ELR (cell line): ENCODE measurements around the gene SOBP.

Experiments
- DNase-seq: peaks from one replicate; pipeline ENCODE4 v3.0.0-alpha.2; 2015; ENCODE audit warnings: low read depth

SOBP gene

DNA sequence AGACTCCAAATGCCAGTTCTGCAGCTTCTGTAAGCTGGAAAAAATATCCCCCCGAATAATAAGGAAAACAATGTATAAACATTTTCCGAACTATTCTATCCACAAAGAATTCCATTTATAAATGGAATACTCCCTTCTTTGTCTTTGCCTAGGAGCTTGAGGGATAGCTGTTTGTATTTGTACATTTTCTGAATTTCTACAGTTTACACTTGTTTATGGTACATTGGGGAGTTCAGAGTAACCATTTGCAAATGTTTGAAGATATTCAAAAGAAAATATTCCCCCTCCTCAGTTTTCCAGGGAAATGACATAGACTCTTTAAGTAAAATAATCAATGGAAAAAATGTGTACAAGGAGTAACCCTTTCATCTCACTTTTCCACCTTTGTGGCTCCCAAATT lies 149.6 kb downstream of the SOBP start:
- DNase-seq: no peak

DNA sequence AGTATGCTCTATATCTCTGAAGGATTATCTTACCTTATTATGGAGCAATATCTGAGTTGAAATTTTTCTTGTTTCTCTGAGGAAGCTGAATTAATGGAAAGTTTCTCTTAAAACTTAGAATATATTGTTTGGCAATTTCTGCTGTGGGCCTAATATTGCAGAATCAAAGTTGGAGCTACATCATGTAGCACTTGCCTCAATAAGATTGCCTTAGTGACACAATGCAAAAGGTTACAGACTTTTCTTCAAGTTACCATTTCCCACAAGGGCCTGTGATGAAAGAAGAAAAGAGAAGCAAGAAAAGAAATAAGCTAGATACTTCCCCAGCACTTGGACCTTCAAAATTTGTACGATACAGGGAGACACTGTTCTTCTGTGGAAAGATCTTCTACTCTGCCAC lies 151.2 kb downstream of the SOBP start:
- DNase-seq: no peak

DNA sequence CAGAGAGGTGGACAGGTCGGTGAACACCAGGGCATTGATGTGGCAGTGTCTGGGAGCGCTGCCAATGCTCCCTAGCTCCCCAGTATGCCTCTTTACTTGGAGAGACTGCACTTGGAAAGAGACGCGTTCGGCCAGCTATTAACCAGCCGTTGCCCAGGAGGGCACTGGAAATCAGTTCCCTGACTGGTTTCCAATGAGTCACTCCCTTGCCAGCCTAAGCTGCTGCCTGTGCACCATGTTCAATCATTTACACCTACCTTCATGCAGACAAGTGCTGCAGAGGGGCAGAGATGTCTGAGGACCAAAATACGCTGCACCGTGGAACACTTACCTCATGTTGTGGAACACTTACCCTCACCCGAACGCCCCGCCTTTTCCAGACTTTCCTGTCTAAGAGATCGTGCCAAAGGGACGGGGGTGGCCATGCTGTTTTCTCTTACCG lies 151.6 kb downstream of the SOBP start:
- no peak for DNase-seq

DNA sequence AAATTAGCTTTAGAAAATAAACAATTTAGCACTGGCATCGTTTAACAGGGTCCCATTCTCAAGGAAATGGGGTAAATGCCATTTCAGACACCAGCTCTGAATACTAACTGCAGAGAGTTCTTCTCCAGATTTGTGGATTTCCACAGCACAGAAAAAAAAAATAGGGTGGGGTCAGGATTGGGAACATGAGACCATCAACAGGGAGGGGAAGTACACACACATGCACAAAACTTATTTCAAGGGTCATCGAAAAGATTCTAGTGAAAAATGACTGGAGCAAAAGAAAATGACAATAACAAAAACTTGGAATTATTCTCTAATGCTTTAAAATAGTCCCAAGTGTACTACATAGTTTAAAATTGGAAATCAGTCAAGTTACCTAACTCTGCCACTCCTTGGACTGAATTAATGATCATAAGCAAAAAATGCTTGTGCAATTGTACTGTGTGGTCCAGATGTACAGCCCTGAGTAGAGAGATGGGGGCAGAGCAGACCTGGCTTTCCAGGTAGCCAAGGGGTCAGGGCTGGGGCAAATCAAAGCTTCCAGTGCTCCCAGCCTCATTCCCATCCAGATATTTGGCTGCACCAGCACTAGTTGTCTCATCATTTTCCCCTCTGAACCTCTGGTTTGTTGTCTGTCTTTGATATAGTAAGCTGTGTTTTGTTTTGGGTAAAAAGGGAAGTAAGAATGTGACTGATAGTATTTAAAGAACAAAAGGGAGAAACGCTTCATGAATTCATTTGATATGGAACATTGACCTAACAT lies 152.4 kb downstream of the SOBP start:
- DNase-seq: no peak

DNA sequence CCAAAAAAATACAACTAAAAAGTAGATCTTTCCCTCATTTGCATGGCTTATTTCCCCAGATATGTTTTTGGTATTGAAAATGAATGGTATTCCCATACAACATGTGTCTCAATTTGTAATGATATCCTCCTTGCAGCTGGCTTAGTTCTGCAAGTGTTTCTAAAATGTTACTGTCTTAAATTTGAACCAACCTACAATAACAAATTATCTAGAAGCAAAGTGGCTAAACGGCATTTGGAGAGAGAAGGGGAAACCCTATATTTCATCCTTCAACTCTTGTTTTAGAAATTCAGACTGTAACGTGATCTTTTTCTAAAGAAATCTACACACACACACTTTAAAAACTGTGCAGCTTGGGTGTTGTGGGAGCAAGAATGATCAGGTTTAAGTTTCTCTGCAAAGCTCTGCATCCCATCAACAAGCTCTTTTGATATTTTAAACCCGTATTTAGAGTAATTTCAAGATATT lies 153.0 kb downstream of the SOBP start:
- DNase-seq: no peak

DNA sequence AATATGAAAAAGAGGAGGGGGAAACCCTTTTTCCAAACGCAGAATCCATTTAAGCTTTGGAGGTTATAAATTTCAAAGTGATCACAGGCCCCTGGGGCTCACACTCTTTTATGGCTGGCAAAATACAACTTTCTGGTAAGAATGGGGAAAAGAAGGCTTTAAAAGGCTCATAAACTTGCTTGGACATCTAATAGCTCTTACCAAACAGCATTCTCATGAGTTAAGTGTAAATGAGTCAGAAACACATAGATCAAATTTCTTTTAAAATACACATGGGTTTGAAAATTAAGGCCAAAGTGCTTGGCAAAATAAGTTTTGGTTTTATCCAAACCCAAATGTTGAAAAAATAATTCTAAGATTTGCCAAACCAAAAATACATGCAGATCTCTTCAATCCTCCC lies 154.6 kb downstream of the SOBP start:
- no peak for DNase-seq

DNA sequence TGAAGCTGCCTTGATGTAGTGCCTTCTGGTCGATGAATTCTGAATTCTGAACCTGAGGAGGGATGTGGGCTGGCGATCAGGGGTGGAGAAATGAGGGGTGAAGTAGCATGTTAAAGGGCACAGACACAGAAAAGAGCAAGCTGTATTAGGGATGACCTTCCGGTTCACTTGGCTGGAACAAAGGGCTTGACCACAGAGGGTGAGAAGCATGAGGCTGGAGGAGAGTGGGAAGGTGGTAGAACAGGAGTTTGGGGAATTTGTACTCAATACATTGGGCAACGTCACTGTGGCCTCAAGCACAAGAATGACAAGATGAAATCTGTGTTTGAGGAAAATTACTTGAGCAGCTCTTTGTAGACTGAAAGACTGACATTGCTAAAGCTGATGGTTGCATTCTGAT lies 155.8 kb downstream of the SOBP start:
- no peak for DNase-seq

DNA sequence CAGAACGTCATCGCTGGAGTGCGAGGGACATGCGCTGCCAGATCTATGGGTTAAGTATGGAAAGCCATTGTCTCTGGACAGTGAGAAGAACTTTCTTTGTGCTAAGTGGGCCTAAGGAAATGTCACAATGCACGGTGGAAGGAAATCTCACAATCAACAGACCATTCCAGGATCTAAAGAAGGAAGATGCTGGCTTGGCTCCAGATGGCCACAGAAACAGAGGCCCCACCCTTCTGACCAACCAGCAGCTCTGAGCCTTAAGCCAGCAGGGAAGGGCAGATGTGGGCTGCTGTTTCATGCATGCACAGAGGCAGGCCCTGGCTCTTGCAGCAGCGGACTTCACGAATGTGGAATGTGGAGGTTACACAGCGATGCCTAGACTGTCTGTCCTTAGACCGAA lies 156.3 kb downstream of the SOBP start:
- no peak for DNase-seq

DNA sequence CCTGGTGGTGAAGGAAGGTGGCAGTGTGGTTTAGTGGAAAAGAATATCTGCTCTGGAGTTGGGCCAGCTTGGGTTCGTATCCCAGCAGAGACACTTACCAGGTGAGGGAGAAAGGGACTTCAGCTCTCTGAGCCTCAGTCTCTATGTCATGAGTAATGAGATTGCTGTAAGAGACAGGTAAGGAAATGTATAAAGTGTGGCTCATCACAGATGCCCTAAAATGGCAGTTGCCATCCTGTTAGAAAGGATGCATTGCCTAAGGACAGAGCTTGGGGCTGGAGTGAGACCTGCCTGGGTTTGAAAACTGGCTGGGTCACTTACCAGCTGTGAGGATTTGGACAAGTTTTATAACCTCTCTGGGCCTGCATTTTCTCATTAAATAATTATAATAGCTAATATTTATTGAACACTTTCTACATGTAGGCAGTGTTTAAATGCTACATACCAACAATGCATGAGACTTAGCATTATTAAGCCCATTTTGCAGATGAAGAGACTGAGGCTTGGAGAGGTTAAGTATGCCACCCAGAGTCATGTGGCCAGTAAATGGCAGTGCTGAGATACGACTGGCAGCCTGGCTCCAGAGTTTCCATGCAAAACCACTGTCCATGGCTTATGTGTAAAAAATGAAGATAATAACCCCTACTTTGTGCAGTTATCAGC lies 157.0 kb downstream of the SOBP start:
- no peak for DNase-seq

DNA sequence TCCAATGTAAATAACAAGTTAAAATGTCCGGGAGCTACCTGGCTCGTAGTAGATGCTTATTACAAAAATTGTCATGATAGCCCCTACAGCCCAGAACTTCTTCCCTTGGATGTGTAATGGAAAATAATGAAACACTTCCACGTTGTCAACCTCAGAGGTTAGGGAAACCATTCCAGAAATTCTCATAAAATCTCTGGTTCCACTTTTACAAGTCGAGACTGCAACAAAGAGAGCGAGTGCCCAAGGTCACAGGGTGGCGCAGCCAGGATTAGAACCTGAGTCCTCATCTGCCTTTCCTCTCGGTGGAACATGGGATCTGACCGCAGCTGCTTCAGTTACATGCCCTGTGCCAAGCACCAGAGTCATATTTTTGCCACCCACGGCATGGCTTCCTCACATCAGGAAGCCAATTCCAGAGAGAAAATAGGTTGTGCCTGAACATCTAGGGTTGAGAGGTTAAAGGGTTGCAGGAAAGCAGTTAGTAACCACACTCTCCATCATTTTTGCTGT lies 157.6 kb downstream of the SOBP start:
- no peak for DNase-seq

DNA sequence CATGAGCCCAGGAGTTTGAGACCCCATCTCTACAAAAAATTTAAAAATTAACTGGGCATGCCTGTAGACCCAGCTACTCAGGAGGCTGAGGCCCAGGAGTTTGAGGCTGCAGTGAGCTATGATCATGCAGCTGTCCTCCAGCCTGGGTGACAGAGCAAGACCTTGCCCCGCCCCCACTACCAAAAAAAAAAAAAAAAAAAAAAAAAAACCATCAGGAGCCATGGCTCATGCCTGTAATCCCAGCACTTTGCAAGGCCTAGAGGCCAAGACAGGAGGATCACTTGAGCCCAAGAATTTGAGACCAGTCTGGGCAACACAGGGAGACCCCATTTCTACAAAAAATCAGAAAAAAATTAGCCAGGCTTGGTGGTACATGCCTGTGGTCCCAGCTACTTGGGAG lies 159.1 kb downstream of the SOBP start:
- DNase-seq: no peak

DNA sequence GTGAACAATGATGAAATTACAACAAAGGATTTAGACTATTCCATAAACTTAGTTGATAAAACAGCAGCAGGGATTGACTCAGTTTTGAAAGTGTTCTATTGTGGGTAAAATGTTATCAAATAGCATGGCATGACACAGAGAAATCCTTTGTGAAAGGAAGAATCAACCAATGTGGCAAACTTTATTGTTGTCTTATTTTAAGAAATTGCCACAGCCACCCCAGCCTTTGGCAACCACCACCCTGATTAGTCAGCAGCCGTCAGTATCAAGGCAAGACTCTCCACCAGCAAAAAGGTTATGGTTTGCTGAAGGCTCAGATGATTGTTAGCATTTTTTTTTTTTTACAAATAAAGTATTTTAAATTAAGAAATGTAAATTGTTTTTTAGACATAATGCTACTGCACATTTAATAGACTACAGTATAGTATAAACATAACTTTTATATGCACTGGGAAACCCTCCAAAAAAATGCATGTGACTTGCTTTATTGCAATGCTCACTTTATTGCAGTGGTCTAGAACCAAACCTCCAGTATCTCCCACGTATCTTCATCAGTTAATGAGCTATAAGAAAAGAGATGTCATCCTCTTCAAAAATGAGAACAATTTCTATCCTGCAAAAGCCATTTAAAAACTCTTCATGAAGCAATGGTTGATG lies 162.7 kb downstream of the SOBP start:
- DNase-seq: no peak

DNA sequence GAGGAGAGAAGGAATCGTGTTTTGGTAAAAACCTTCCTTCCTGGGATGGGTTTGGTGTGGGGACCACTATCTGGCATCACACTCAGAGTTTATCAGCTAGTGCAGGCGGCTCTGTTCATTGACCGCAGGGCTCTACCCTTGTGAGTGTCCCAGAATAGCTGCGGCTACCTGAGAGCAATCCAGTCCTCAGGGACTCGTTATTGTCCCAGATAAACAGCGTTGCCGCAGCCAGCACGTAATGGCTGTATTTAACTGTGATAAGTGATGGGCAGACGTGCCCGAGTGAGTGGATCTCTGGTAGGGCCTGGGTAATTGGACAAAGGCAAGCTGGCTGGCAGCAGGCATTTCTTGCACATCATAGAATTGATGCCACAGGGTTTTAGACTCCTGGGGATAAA lies 163.3 kb downstream of the SOBP start:
- no peak for DNase-seq

DNA sequence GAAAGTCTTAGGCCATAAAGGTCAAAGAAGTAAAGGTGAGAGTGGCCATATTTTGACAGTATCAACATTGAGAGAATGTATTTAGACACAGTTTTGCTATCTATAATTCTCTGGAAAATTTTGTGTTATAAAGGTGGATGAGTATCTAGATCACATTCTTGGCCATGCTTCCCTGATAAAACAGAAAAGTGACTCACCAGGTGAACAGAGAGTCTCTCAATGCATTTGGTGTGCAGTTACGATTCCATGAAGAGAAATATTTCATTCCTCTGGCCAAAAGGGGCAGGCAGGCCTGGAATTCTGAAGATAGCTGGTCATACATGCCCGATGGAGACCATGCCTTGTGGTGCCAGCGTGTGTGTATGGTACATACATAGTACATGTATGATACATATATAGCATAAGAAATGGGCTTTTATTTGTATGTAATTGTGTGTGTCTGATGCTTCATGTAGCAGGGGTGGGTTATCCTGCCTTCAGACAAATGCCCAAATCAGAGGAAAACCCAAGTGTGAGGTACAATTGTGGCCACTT lies 164.0 kb downstream of the SOBP start:
- no peak for DNase-seq

DNA sequence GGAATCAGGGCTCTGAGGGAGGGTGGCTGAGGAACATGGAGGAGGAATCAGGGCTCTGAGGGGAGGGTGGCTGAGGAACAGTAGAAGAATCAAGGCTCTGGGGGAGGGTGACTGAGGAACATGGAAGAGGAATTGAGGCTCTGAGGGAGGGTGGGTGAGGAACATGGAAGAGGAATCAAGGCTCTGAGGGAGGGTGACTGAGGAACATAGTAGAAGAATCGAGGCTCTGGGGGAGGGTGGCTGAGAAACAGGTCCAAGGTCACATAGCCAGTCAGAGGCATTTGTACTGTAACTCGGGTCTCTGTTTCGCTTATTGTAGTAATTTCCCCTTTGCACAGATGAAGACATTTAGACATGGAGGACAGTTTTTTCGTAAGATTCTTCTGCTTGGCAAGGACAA lies 164.8 kb downstream of the SOBP start:
- DNase-seq: no peak

DNA sequence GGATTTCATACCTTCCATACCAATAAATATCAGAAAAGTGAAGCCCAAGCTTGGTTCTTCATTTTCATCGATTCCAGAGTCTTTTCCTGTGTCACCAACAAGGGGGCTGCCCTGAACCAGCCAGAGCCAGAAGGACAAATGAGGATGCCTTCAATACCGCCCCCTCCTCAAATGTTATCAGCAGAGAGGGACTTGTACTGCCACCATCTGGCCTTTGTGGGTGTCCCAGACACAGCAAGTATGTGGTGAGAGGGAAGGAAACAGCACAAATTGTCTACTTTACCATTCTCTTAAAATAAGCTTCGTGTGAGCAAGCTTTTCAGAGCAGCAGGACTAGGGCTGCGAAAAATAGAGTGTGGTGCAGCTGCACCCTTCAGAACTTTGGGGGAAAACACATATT lies 165.3 kb downstream of the SOBP start:
- DNase-seq: no peak

DNA sequence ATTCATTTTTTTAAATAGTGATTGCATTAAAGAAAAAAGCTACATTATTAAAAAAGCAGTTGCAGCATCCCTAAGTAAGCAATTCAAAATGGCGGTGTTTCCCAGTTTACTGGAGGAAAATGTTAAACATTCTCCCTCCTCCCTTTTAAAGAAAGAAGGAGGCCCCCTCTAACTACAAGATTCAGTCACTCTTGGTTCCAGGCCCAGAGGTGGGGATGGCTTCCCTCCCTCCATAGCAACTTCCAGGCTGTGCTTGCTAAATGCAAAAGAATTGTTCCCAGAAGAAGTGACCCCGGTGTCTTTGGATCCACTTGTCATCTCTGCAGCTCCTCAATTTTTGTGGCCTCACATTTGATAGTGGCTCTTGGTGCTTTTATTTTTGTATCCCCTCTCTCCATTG lies 165.9 kb downstream of the SOBP start:
- no peak for DNase-seq

DNA sequence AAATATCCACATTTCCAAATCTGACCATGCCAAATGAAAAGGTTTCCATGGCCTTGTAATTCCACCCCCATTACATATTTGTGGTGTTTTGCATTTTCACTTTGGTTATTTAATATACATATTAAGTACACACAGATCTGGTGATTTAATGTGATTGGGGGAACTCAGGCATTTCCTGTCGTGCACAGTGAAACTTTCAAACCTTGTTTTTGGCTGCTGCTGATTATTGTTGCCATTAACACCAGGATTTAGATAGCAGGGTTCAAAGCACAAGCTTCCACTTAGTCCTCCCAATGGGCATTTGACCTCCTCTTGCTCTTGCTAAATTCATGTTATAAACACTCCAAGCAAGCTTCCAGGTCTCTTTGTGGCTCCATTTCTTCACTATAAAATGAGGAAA lies 166.5 kb downstream of the SOBP start:
- no peak for DNase-seq

DNA sequence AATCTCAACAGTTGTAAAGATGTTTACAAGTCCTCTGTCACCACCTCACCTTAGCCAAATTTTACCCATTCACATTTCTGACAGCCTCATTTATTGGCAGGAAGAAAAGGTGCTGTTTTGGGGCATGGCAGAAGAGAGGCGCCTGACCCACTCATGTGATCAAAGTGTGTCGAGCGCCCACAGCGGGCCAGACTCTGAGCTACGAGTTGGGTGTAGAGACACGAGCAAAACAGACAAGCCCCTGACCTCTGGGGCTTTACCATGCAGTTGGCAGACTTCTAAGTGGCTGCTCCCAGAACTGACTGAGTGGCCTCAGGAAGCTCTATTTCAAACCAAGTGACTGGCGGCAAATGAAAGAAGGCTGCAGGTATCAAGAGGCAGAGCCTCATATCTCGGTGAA lies 167.0 kb downstream of the SOBP start:
- no peak for DNase-seq

DNA sequence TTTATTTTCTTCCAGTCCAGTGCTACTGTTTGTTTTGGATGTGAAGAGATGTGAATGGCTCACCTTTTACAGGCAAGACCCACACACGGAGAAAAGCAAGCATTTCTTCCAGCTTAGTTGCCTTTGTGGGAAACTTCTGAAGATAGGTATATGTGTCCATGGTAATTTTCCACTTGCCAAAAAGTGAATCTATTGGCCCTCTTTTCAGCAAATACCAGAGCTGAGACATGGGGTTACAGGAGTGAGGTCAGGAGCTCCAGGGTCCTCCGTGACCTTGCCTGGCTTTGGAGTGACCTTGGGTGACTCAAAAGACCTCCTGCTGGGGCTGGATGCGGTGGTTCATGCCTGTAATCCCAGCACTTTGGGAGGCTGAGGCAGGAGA lies 167.4 kb downstream of the SOBP start:
- no peak for DNase-seq

DNA sequence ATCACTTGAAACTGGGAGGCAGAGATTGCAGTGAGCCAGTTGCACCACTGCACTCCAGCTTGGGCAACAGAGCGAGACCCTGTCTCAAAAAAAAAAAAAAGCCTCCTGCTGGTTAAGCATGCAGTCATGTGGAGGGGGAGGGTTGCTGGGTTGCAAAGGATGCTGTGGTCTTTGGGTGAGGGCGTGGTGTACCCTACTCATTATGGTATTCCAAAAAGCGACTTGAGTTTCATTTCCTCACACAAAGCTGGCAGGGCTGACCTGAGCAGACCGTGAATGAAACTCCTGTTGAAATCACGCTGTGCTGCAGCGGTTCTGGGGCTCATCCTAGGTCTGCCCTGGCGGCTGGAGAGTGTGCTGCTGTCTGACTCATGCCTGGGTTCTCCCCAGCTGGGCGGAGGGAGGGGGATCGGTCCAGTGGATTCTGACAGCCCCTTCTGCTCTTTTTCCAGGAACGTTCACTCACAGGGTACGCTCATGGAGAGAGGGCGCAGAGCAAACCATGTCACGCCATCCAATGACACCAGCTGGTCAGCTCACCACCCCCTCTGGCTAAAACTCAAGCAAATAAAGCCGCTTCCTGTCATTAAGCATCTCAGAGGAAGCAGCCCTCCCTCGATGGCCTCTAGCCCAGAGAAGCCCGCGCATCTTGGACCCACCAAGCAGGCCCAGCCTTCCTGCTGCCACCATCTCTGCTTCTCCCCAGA lies 168.0 kb downstream of the SOBP start:
- peak; percentile 65 for DNase-seq
